ENCODE measurements around the gene RNF121.

Gene RNF121

DNA sequence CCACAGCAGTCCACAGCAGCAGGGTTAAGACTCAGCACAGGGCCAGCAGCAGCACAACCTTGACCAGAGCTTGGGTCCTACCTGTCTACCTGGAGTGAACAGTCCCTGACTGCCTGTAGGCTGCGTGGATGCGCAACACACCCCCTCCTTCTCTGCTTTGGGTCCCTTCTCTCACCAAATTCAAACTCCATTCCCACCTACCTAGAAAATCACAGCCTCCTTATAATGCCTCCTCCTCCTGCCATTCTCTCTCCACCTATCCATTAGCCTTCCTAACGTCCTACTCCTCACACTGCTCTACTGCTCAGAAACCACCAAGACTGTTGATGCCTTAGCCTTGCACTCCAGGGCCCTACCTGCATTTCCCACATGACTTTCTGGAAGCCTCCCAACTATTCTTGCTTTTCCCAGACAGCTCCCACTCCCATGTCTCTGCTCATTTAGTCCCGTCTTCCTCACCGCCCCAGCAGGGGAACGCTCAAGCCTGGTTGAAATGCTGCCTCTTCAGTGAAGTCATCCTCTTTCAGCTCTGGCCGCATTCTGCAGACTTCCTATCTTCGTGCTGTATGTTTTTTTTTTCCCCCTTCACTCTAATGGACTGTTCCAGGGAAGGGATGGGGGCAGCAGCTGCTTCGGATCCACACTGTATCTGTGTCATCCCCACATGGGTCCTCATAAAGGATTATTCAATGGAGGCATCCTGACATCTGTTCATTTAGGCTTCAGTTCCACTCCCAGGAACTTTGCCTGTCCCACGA is 73.2 kb downstream of the RNF121 start:
- TF ChIP-seq, protein P1, sequence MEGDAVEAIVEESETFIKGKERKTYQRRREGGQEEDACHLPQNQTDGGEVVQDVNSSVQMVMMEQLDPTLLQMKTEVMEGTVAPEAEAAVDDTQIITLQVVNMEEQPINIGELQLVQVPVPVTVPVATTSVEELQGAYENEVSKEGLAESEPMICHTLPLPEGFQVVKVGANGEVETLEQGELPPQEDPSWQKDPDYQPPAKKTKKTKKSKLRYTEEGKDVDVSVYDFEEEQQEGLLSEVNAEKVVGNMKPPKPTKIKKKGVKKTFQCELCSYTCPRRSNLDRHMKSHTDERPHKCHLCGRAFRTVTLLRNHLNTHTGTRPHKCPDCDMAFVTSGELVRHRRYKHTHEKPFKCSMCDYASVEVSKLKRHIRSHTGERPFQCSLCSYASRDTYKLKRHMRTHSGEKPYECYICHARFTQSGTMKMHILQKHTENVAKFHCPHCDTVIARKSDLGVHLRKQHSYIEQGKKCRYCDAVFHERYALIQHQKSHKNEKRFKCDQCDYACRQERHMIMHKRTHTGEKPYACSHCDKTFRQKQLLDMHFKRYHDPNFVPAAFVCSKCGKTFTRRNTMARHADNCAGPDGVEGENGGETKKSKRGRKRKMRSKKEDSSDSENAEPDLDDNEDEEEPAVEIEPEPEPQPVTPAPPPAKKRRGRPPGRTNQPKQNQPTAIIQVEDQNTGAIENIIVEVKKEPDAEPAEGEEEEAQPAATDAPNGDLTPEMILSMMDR (IDR thresholded peaks at IDR 0.05; ENCODE audit: insufficient read depth, low read depth, low read length, missing control alignments) = no peak
- DNase-seq (ENCODE audit: low read depth) = no peak
- H3K4me3 ChIP-seq (ENCODE audit: low read depth, low read length) = no peak overlapping the region

DNA sequence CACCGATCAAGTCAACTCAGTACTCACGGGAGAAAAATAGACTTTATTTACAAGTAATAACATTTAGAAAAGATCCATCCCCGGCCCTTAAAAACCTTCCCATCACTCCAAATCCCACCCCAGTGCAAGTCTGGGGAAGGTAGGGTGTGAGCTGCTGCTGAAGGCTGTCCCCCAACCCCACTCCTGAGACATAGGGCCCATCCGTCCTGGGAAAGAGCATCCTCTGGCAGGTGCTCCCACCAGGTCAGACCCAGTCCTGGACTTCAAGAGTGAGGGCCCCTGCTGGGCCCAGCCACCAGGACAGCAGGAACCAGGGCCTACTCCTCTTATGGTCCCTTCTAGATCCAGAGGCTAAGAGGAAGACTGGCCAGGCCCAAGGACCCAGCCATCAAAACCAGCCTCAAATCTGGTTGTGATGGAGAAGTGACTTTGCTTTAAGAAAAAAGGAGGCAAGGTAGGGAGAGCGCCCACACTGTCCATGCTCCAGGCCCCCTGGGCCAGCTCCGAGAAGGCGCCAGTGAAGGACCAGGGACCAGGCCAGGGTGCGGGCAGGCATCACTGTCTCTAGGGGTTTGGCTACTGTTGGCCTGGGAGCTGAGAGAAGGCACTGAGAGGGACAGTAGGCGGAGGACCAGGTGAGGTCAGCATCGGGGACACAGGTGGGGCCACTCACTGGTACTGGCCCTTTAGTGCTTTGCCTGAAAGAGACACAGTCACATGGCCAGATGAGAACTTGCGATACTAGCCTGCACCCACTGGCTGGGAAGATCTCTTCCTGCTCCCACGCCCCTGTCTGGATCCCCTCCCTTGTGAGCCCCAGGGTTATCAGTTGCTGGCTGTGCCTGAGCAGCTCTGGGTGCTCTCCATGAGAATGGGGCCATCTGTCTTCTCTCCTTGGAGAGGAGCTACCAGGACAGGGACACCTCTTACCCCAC is 74.3 kb downstream of the RNF121 start:
- TF ChIP-seq, protein P1 (IDR thresholded peaks at IDR 0.05; ENCODE audit: insufficient read depth, low read depth, low read length, missing control alignments) = no peak
- no peak for DNase-seq (ENCODE audit: low read depth)
- no peak overlapping the region for H3K4me3 ChIP-seq (ENCODE audit: low read depth, low read length)

DNA sequence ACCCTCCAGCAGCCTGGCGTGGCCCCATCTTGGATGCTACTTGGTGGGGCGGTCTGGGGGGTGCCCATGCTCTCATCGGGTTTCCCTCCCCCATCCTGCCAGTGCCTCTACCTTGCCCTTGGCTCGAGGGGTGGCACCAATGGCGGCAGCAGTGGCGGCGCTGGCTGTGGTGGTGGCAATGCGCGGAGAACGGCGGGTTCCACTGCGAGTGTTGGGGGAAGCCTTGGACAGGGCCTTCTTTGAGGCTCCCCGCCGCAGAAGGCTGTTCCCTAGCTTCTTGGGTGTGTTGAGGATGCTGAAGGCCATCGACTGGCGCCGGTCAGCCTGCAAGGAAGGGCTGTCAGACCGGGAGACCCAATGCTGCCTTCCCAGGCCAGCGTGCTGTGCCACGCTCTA is 74.9 kb downstream of the RNF121 start:
- H3K4me3 ChIP-seq (ENCODE audit: low read depth, low read length) = no peak overlapping the region
- DNase-seq (ENCODE audit: low read depth) = no peak
- TF ChIP-seq, protein P1 (IDR thresholded peaks at IDR 0.05; ENCODE audit: insufficient read depth, low read depth, low read length, missing control alignments) = no peak

DNA sequence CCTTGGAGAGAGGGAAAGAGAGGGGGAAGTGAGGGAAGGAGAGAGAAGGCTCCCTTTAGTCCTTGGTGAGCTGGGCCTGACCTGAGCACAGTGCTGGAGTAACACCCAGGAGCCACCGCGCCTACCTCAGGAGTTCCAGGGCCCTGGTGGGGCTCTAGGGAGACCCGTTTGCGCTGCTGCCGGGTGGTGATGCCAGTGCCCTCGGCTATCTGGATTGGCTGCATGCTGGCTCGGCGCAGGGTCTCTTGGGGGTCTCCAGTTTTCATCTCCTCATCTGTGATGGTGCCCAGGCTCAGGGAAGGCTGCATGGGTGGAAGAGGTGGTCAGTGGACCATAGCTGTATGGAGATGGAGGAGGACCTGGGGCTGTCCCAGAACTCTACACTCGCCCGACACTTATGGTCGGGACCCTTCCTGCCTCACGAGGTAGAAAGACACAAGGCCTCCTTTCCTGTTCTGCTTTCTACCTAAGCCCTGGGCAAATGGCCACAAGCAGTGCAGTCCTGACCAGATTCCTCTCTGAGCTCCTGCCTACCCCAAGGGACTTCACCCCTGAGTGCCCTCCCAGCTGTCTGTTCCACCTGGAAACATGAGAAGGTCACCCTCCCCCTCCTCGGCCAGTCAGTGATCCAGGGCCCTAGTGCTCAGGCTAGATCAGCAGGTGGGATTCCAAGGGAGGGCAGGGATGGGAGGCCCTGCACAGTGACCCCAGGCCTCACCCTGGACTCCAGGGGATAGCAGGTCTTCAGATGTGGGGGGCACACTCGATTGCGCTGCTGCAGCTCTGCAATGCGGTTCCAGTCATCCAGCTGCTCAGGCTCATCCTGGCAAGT is 75.9 kb downstream of the RNF121 start:
- TF ChIP-seq, protein P1 (IDR thresholded peaks at IDR 0.05; ENCODE audit: insufficient read depth, low read depth, low read length, missing control alignments) = no peak
- DNase-seq (ENCODE audit: low read depth) = no peak

DNA sequence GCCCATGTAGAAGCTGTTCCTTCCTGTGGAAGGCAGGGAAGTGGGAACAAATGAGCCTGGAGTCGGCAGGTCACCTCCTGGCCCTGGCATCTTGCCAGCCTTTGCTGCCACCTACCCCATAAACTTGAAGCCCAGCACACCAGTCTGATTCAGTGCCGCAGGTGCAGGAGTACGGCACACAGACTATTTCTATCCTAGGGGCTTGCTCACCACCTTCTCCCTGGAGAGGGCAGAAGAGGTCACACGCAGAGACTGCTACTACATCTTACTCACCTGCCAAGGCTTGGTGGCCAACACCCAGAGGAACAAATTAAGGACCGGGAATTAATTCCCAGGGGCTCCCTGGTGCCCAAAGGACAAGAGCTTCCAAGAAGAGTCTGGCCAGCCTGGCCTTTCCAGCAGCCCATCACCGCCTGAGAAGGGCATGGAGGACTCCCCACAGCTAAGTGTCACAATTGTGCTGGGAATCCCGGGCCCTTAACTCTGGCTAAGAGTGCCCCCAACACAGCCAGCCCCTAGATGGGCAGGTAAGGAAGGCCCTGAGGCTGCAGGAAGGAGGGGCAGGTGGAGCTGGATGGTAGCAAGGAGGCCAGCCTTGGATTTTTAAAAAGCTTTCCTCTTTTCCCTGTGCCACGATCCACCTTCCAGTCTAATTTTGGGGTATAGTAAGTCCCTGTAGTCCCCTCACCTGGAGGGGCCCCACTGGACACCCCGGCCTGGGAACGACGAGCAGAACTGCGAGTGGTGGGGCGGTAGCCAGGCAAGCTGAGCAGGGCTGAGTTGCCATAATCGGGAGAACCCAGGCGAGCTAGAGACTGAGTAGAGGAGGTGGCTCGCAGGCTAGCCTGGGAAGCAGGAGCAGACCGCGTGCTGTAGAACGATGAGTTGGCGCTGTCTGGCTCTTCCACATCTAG is 76.8 kb downstream of the RNF121 start:
- no peak for DNase-seq (ENCODE audit: low read depth)
- TF ChIP-seq, protein P1 (IDR thresholded peaks at IDR 0.05; ENCODE audit: insufficient read depth, low read depth, low read length, missing control alignments) = no peak

More for the DNA sequence above, 75.9 kb downstream of the RNF121 start:
- H3K4me3 ChIP-seq (ENCODE audit: low read depth, low read length) = no peak overlapping the region

More for the DNA sequence above, 76.8 kb downstream of the RNF121 start:
- no peak overlapping the region for H3K4me3 ChIP-seq (ENCODE audit: low read depth, low read length)

Data from GM12865 (cell line).